HG03342 (cell line): ENCODE results near the gene SLC6A11.

Source experiments
- ATAC-seq: cut with Tn5 transposase; IDR thresholded peaks from one replicate; pipeline ENCODE4 v1.9.1; 2021; ENCODE audit warnings: mild to moderate bottlenecking, moderate library complexity; ENCODE audit not compliant: unreplicated experiment

The SLC6A11 gene

DNA sequence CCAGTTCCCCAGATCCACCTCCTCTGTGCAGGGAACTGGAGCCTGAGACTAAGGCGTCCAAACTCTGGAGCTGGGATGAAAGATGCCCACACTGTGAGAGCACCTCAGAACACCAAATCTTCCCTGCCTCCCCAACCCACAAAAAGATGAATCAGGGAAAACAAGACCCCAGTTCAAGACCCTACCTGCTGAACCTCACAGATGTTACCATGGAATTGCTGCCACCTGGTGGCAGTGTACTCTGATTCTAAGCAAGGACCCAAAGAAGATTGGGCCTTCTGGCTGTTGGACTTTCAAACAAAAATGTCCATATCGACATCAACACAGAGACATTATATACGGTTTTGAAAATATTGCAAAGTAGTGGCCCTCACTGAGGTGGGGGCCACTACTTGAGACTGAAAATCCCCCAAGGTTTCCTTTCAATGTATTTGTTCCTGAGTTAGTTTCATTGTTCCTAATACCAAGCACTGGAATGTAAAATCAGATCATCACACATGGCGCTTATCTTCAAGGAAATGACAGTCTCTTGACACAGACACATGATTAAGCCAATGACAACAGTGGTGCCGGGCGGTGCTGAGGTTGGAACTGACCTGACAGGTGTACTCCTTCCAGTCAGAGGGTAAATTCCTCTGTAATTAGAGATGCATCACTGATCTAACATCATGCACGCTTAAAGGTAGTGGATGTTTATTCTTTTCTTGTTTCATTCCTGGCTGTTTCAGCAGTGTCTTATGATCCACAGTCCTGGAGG, 67.6 kb downstream of the SLC6A11 start:
- no peak for ATAC-seq

DNA sequence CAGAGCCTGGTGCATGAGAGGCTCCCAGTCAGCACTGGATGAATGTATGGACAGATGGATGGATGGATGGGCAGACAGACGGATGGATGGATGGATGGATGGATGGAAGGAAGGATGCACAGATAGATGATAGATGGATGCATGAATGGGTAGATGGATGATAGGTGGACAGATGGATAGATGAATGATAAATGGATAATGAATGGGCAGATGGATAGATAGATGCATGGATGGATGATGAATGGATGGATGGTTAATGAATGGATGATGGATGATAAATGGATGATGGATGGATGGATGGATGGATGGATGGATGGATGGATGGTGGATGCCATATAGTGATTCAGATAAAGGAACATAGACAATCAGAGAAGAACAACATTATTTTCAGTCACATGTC, 71.0 kb downstream of the SLC6A11 start:
- no peak for ATAC-seq

DNA sequence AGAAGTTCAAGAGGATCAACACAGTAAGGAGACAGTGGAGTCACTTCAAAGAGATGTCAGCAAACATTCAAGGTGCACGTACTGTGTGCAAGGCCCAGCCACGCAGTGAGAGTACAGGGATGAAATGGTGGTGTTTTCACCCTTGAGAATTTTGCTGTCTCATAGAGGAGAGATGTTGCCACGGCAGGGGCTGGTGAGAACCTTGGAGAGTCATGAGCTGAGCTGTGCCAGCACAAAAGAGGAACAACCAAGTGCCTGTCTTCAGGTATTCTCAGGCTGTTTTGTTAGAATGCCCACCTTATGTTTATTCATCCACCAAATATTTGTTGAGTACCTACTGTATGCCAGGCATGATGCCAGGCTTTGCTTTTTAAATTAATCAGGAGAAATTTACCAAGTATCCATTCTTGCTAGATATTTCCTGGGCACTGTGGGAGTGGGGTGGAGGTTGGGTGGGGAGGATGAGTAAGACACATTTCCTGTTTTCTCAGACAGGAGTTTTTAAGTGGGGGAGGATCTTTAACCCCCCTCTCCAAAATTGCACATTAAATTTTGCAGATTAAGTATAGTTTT, 72.6 kb downstream of the SLC6A11 start:
- no peak for ATAC-seq

DNA sequence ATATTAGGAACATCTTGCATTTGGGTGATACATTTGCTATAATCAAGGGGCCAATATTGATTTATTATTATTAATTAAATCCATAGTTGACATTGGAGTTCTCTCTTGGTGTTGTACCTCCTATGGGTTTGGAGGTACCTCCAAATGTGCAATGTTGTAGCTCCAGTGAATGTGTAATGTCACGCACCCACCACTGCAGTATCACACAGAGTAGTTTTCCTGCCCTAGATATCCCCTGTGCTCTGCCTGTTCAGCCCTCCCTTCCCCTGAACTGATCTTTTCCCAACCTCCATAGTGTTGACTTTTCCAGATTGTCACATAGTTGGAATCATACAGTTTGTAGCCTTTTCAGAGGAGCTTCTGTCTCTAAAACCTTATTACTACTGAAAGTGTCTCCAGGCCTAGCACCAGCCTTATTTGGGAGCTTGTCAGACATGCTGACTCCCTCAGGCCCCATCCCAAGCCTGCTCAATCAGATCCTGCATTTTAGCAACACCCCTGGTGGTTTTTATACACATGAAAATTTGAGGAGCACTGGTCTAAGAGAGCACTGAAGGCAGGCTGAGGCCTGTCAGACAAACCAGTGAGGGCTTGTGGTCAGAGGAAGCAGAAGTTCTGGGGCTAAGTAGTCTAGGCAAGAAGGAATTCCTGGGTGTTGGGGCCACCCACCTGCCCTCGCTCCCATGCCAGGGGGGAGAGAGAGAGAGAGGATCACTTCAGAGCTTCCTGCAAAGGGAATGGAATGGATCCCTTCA, 73.4 kb downstream of the SLC6A11 start:
- ATAC-seq: no peak

DNA sequence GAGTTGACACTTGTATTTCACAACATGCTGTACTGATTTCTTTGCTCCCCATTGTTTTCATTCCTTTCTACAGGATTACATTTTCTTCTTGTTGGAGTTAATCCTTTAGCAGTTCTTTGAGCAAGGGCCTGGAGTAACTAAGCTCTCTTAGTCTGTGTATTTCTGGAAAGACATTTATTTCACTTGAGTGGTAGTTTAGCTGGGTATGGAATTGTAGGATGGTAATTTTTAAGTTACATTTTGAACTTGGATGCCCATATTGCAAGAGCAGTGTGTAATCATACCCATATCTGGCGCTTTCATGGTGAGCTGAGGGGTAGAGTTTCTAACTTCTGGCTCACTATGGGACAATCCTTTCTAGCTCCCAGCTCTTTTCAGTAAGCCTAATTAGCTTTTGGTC, 74.6 kb downstream of the SLC6A11 start:
- no peak for ATAC-seq

DNA sequence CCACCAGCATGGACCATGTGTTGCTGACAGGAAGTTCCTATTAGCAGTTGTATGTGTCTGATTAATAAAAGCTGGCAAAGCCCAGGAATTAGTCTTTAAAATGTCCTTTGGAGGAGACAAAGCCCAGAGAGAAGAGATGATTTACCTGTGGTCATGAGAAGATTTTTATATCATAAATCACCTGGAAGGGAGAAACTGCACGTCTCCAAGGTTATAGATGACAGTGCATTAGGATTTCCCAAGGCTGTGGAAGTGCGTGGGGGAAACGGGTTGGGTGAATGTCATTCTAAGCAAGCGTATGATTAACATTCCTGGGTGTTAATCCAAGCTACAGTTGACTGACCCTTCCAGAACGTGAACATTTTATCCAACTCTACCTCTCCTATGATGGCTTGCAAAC, 76.6 kb downstream of the SLC6A11 start:
- ATAC-seq: no peak

DNA sequence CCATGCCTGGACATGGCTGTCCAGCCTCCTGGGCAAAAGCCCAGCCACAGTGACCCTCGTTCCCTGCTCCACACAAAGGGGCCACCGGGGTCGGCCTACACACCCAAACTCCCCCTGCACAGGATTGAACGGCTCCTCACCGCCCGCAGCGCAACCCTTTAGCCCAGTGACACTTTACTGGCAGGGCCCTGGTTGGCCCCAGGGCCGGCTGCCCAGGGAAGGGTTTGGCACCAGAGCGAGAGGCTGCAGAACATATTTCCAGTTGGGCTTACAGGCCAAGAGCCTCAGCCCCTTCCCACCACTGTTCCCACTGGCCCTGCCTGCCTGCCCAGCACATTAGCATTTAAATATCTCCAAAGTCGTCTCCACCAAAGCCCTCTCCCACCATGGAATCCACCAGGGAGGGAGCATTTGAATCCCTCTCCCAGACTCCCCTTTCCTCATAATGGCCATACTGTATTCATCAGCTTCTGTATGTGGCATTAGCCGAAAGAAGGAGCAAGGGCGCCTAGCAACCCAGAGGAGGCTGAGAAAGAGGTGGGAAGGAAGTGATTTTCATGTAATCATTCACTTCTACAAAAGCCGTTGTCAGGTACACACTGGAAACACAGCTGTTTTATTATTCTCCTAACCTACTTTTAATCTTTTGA, 85.4 kb downstream of the SLC6A11 start:
- no peak for ATAC-seq

DNA sequence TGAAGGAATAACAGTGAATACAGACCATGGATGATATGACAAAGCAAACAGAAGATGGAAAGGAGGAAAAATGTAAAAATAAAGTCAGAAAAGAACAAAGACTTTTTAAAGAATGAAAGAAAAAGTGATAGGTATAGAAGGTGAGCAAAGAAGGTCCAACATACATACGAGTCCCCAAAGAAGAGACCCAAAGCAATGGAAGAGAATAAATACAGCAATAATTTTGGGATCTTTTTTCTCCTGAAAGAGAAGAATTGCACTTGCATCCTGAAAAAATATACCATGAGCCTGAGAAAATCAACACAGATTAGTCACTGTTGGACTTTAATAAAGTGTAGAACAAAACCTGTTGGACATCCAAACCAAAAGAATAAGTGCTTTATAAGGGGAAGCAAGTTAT, 91.2 kb downstream of the SLC6A11 start:
- no peak for ATAC-seq

DNA sequence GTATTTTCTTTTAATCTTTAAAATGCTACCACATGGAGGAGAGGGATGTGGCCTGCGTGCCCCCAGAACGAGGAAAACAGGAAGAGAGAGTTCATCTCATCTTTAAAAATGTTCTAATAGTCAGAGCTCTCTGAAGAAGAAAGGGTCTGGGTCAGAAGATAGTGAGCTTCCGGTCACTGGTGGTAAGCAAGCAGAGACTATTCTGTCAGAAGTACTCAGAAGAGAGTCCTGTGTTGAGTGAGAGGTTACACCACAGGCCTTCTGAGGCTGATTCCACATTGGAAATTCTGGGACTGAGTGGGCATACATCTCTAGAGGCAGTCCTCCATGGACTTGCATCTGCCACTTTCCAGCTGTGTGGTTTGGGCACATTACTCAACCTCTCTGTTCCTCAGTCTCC, 94.3 kb downstream of the SLC6A11 start:
- no peak for ATAC-seq

DNA sequence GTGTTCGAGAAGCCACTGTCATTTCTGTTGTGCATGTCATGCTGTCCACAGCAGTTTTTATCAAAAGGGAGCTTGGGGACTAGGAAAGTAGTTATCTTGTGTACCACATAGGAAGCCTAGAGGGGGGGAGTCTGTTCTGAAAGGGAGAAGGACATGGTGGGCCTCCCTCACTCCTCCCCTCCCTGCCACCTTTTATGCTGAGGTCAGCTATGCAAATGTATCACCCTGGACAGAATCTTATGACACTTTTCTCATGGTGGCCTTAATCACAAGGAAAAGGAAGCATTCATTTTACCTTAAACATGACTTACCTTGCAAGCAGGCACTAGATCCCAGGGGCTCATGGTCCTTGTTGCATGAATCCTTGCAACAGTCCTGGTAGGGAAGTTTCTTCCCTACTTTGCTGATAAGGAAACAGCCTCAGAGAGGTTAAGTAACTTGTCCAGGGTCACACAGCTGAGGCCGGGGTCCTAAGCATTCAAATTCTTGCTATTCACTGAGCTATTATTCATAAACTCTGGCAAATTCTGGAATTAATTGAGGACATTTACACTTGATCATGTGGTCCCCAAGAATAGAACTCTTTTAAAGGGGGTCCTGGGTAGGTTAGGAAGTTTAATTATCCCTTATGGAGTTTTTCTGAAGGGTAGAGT, 95.4 kb downstream of the SLC6A11 start:
- ATAC-seq: no peak

DNA sequence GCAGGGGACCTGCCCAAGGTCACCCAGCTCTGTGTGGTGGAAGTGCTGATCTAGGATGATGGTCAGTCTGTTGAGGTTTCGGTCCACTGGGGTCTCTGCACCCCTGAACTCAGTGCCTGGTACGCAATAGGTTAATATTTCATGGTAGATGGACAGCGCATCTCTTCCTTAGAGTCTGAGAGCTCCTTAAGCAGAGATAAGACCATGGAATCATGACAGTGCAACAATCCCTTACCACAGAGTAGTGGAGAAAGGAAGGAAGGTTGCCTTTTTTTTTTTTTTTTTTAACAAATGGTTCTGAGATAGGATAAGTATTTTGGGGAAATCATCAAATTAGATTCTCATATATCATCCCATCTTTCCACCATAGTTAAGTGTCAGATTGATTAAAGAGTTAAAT, 96.8 kb downstream of the SLC6A11 start:
- no peak for ATAC-seq

DNA sequence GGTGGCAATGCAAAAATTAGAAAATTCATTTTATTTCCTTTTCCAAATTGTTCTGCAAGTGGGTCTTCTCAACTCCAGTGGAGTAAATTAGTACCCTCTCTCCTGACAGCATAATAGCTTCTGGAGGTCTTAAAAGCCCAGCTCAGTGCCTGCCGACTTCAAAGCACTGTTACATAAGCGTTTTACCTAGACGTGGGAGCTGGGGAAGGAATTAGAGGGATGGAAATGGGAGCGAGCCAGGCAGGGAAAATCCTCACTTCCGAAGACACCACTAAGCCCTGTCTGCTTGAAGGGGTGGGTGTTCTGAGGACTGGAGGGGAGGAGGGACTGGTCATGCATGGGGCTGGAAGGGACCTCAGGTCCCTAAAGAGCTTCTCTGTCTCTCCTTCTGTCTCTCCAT, 99.3 kb downstream of the SLC6A11 start:
- no peak for ATAC-seq

DNA sequence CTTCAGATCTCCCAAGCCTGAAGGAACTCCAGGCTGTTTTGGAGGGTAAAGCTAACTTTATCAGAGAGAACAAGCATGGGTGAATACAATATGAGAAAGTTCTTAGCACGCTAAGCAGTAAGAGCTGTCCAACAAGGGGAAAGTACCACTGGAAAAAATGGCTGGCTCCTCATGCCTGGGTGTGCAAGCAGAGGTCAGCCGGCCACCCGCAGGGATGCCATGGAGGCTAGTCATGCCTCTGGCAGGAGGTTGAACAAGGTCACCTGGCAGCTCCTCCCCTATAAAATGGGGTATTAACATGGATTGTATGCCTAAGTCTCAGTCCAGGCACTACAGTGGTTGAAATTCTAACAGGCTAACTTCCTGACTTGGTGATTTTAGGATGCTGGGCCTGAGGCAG, 101.1 kb downstream of the SLC6A11 start:
- no peak for ATAC-seq

DNA sequence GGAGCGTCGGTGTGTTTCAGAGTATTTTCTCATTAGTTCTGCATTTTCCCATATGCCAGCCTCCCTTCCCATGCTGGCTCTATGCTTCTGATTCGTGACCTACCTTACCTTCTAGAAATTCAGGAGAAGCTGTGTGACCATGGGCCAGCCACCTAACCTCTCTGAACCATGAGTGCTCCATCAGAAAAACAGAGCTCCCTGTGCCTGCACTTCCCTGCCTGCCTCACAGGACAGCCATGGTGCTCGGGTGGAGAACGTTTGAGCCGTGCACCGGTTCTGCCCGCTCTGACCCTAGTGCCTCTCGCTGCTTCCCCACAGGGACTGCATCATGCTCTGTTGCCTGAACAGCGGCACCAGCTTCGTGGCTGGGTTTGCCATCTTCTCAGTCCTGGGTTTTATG, 102.0 kb downstream of the SLC6A11 start:
- no peak for ATAC-seq

DNA sequence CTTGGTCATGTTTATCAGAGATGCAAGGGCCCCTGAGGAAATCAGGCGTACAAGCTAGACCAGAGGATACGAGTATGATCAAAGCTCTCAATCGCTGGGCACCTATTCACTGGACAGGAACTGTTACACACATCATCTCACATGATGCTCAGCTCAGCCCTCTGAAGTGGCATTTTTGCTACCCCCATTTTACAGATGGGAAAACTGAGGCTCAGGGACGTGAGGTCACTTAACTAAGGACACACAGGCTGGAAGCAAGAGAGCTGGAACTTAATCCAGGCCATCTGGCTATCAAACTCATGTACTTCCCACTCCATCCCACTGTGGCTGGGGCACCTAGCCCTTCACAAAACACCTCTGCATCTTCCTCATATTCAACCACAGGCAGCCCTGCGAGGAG, 103.6 kb downstream of the SLC6A11 start:
- no peak for ATAC-seq

DNA sequence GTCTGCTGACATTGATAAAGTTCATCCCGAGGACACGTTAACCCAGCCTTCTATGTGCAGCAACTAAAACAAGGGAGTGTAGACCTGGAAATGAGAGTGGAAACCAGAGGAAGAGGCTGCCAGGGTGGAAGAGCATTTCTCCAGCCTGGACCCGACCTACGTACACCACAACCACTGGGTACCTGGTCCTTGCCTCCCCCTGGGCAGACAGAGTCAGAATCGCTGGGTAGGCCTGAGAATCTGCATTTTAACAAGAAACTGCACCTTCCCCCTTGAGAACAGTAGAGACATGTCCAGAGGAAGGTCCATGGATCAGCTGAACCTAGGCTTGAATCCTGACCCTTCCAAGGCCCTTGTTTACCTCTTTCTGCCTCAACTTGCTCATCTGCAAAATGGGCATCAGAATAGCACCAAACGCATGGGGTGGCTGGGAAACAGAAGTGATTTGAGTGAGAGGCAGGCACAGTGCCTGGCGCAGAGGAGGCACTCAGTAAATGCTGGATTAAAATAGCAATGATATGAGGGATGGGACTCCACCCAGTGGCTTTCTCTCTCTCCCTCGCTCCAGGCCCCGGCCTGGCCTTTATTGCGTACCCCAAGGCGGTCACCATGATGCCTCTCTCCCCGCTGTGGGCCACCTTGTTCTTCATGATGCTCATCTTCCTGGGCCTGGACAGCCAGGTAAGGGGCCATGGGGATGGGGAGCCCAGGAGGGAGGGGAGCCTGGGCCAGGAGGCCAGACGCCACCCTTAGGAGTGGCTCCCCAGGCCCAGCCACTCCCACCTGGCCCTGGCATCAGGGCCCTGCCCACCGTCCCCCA, 109.6 kb downstream of the SLC6A11 start:
- ATAC-seq: no peak

DNA sequence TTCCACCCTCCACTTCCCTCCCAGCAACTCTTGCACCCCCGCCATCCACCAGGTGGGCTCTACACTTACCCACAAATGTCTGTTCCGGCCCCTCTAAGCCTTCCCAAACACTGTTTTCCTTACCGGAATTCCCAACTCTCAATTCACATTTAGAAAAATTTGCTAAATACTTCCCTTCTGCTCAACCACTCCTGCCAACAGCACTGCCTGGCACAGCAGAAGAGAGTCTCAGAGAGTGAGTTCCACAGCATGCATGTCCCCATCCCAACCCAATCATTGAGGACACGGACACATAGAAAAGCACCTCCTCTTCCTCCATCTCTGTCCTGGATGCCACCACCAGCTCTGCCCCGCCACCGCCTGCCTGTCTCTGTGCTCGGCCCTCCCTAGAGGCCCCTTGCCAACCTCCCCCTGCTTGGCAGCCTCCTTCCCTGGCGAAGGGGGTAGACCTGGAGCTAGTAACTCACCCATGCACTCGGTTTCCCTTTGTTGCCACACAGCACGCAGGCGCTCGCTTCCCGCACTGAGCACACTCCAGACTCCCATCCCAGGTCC, 110.3 kb downstream of the SLC6A11 start:
- no peak for ATAC-seq

DNA sequence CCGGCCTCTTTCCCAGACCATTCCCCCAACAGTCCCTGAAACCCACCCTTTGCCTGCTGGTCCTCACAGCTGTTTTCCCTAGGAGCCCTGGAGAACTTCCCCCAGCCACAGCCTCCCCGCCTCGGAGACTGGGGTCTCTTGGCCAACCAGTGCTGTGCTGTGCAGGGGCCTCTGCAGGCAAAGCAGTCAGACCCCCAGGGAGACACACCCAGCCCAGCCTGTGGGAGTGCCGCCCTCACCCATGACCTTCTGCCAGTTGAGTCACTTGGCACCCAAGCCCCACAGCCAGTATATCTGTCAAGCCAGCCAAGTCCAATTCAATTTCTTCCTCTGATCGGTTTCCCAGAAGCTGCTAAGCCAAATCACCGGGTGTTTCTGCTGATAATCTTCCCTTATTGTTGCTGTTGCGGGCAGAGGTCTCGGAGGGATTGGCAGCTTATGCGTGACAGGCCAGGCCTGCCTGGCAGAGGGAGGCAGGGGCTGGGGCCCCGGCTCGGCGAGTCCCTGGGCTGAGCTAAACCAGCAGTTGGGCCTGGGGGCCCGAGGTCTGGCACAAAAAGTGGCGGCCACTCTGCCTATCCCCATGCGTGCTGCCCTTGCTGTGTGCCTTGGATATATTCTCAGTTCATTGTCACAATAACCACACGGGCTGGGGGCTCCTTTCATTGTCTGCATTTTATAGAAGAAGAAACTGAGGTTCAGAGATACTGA, 110.9 kb downstream of the SLC6A11 start:
- no peak for ATAC-seq

DNA sequence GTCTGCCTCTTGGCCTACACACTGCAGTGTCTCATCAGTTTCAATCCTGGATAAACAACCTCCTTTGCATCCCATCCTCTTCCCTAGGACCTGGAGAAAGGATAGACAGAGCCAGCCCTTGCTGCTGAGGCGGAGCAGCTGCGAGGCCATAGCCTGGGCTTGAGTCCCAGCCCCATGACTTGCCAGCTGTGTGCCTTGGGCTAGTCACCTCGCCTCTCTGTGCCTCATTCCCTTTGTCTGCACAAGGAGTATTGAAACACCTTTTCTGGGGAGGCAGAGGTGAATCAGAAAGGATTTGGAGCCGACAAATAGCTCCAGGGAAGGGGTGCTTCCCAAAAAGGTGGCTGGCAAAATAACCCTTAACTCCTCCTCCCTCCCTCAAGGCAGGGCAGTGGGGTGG, 111.5 kb downstream of the SLC6A11 start:
- ATAC-seq: no peak
